ENCODE measurements around the gene DNAH9.

The DNAH9 gene

GRCh38 chr17:11627301-11627940, 29.2 kb downstream of the DNAH9 start:
- no peak overlapping the region for H3K4me2 ChIP-seq (ENCODE audit: low read length)
- no peaks in the 10 kb centered on the region for H3K9me2 ChIP-seq (replicated peaks; ENCODE audit: control insufficient read depth, low read length)
- H3K4me1 ChIP-seq (ENCODE audit: control insufficient read depth, low read length) = no peaks in the 10 kb centered on the region
- H3K27ac ChIP-seq (ENCODE audit: low read depth, low read length) = no peak overlapping the region
- H4K20me1 ChIP-seq (ENCODE audit: control insufficient read depth, insufficient read depth, low read depth, low read length) = no peaks in the 10 kb centered on the region
- no peaks in the 10 kb centered on the region for H3K27me3 ChIP-seq (ENCODE audit: control insufficient read depth, low read length)
- no peaks in the 10 kb centered on the region for H3F3A ChIP-seq (ENCODE audit: control insufficient read depth, insufficient read depth)
- H3K4me3 ChIP-seq (ENCODE audit: low read length) = no peak overlapping the region
- TF ChIP-seq, protein P1, sequence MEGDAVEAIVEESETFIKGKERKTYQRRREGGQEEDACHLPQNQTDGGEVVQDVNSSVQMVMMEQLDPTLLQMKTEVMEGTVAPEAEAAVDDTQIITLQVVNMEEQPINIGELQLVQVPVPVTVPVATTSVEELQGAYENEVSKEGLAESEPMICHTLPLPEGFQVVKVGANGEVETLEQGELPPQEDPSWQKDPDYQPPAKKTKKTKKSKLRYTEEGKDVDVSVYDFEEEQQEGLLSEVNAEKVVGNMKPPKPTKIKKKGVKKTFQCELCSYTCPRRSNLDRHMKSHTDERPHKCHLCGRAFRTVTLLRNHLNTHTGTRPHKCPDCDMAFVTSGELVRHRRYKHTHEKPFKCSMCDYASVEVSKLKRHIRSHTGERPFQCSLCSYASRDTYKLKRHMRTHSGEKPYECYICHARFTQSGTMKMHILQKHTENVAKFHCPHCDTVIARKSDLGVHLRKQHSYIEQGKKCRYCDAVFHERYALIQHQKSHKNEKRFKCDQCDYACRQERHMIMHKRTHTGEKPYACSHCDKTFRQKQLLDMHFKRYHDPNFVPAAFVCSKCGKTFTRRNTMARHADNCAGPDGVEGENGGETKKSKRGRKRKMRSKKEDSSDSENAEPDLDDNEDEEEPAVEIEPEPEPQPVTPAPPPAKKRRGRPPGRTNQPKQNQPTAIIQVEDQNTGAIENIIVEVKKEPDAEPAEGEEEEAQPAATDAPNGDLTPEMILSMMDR (IDR thresholded peaks at IDR 0.05; ENCODE audit: low read depth, low read length, poor library complexity, severe bottlenecking) = no peak
- no peak for TF ChIP-seq EZH2phosphoT487 (IDR thresholded peaks at IDR 0.05; ENCODE audit: borderline replicate concordance, low read length)
- no peaks in the 10 kb centered on the region for H3K79me2 ChIP-seq (ENCODE audit: control insufficient read depth, low read length)
- H3K36me3 ChIP-seq (ENCODE audit: control insufficient read depth, low read length) = no peaks in the 10 kb centered on the region
- H3K9me3 ChIP-seq (ENCODE audit: control insufficient read depth, insufficient read depth, low read length) = no peaks in the 10 kb centered on the region

DNA sequence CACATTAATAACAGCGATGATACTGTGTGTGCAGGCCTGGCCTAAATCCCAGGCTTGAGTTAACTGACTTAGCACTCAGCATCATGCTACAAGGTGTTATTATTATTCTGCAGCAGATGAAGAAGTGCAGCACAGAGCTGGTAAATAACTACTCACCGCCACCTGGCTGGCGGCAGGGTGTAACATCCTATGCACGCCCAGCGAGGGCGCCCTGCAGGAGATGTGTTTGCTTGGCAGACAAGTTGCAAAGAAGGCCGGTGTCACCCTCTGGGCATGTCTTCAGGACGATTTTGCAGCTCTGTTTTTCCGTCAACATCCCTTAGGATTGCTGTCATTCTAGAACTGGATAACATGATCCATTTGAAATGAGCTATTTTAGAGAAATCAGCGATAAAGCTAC, 30.1 kb downstream of the DNAH9 start:
- Histone ChIP-seq H3K79me2 (ENCODE audit: control insufficient read depth, low read length) (no peaks in the 10 kb centered on the region), H4K20me1 (ENCODE audit: control insufficient read depth, insufficient read depth, low read depth, low read length) (no peaks in the 10 kb centered on the region), H3K27ac (ENCODE audit: low read depth, low read length) (no peak overlapping the region), H3K4me2 (ENCODE audit: low read length) (no peak overlapping the region), H3K27me3 (ENCODE audit: control insufficient read depth, low read length) (no peaks in the 10 kb centered on the region), H3K9me3 (ENCODE audit: control insufficient read depth, insufficient read depth, low read length) (no peaks in the 10 kb centered on the region), H3K4me1 (ENCODE audit: control insufficient read depth, low read length) (no peaks in the 10 kb centered on the region), H3K4me3 (ENCODE audit: low read length) (no peak overlapping the region), H3K9me2 (replicated peaks; ENCODE audit: control insufficient read depth, low read length) (no peaks in the 10 kb centered on the region), H3K36me3 (ENCODE audit: control insufficient read depth, low read length) (no peaks in the 10 kb centered on the region), H3F3A (ENCODE audit: control insufficient read depth, insufficient read depth) (no peaks in the 10 kb centered on the region)
- TF ChIP-seq, protein P1 (IDR thresholded peaks at IDR 0.05; ENCODE audit: low read depth, low read length, poor library complexity, severe bottlenecking) = no peak
- no peak for TF ChIP-seq EZH2phosphoT487 (IDR thresholded peaks at IDR 0.05; ENCODE audit: borderline replicate concordance, low read length)

DNA sequence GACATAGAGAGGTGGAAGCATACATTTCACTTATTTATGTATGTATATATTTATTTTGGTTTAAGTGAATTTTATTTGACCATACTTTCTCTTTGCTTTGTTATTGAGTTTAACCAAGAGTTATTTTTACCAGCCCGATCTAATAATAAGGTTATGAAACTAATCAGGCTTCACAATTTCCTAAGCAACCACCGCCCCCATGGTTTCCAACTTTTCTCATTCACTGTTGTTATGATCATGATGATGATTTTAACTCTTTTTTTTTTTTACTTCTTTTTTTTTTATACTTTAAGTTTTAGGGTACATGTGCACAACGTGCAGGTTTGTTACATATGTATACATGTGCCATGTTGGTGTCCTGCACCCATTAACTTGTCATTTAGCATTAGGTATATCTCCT, 30.6 kb downstream of the DNAH9 start:
- no peaks in the 10 kb centered on the region for H3K79me2 ChIP-seq (ENCODE audit: control insufficient read depth, low read length)
- no peak overlapping the region for H3K4me2 ChIP-seq (ENCODE audit: low read length)
- no peaks in the 10 kb centered on the region for H3K9me3 ChIP-seq (ENCODE audit: control insufficient read depth, insufficient read depth, low read length)
- no peak overlapping the region for H3K27ac ChIP-seq (ENCODE audit: low read depth, low read length)
- no peak for TF ChIP-seq EZH2phosphoT487 (IDR thresholded peaks at IDR 0.05; ENCODE audit: borderline replicate concordance, low read length)
- TF ChIP-seq, protein P1 (IDR thresholded peaks at IDR 0.05; ENCODE audit: low read depth, low read length, poor library complexity, severe bottlenecking) = no peak
- no peaks in the 10 kb centered on the region for H3K4me1 ChIP-seq (ENCODE audit: control insufficient read depth, low read length)
- no peaks in the 10 kb centered on the region for H3F3A ChIP-seq (ENCODE audit: control insufficient read depth, insufficient read depth)
- H3K36me3 ChIP-seq (ENCODE audit: control insufficient read depth, low read length) = no peaks in the 10 kb centered on the region
- H4K20me1 ChIP-seq (ENCODE audit: control insufficient read depth, insufficient read depth, low read depth, low read length) = no peaks in the 10 kb centered on the region
- no peaks in the 10 kb centered on the region for H3K9me2 ChIP-seq (replicated peaks; ENCODE audit: control insufficient read depth, low read length)
- H3K27me3 ChIP-seq (ENCODE audit: control insufficient read depth, low read length) = no peaks in the 10 kb centered on the region
- H3K4me3 ChIP-seq (ENCODE audit: low read length) = no peak overlapping the region

Measured in DOHH2 (cell line).